Stimulated activated effector memory CD8-positive, alpha-beta T cell treated with anti-CD3 and anti-CD28 coated beads, Interleukin-12 subunit alpha, Interleukin-12 subunit beta, amount 100 ng/mL, for 72 hours (primary cell): ENCODE measurements around the gene ZBTB8A.

Experiments used
- ATAC-seq: fragments of 150-1000 bp; cut with Tn5 transposase; 2 replicates; pipeline ENCODE4 v1.10.0; 2021
- DNase-seq, 2 donors: peaks; one replicate each; pipeline ENCODE4 v3.0.0; 2021 to 2022; ENCODE audit warnings: low spot score in 2 of 2
- H3K27ac Mint-ChIP-seq: one replicate; pipeline ENCODE4 v1.8.0; 2022; ENCODE audit warnings: mild to moderate bottlenecking, mixed read lengths
- H3K36me3 Mint-ChIP-seq: one replicate; pipeline ENCODE4 v1.8.0; 2022; ENCODE audit warnings: mild to moderate bottlenecking, mixed read lengths
- H3K4me1 Mint-ChIP-seq: one replicate; pipeline ENCODE4 v1.8.0; 2022; ENCODE audit warnings: mixed read lengths
- H3K4me3 Mint-ChIP-seq: one replicate; pipeline ENCODE4 v1.8.0; 2022; ENCODE audit warnings: mild to moderate bottlenecking, mixed read lengths
- H3K9me3 Mint-ChIP-seq: one replicate; pipeline ENCODE4 v1.8.0; 2022; ENCODE audit warnings: mixed read lengths

Gene ZBTB8A

DNA sequence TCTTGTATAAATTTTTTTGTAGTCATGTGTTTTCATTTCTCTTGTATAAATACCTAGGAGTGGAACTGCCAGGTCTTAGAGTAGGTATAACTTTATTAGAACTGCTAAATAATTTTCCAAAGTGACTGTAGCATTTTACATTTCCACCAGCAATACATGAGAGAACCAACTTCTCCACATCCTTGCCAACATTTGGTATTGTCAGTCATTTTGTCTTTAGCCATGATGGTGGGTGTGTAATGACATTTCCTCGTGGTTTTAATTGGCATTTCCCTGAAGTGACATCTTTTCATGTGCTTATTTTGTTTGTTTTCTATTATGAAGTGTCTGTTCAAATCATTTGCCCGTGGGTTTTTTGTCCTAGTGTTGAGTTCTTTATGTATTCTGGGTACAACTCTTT, 29.7 kb downstream of the ZBTB8A start:
- no peak overlapping the region for H3K4me3 Mint-ChIP-seq
- no peak for ATAC-seq
- no peaks in the 10 kb centered on the region for H3K9me3 Mint-ChIP-seq
- H3K36me3 Mint-ChIP-seq = no peaks in the 10 kb centered on the region
- H3K27ac Mint-ChIP-seq = no peak overlapping the region
- DNase-seq = no peak
- no peaks in the 10 kb centered on the region for H3K4me1 Mint-ChIP-seq

DNA sequence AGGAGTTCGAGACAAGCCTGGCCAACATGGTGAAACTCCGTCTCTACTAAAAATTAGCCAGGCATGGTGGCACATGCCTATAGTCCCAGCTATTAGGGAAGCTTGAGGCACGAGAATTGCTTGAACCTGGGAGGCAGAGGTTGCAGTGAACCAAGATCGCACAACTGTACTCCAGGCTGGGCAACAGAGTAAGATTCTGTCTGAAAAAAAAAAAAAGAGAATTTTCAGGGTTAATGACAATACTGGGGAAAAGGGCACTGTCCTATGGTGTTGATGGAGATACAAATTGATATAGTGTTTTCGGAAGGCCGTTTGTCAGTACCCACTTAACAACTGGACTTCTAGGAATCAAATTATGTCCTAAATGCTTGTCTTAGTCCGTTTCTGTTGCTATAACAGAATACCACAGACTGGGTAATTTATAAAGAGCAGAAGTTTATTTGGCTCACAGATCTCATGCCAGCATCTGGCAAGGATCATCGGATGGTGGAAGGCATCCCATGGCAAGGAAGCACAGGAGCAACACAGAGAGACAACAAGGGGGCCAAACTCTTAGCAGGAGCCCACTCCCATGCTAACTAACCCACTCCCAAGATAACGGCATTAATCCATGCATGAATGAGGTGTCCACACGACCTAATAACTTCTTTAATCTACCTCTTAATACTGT, 41.3 kb downstream of the ZBTB8A start:
- DNase-seq = no peak
- ATAC-seq = no peak
- Mint-ChIP-seq H3K4me1 (no peaks in the 10 kb centered on the region), H3K4me3 (no peak overlapping the region), H3K27ac (no peak overlapping the region), H3K9me3 (no peaks in the 10 kb centered on the region), H3K36me3 (no peaks in the 10 kb centered on the region)

- ATAC-seq (no peak), DNase-seq (no peak)
- H3K4me1 Mint-ChIP-seq = no peaks in the 10 kb centered on the region
- H3K9me3 Mint-ChIP-seq = no peaks in the 10 kb centered on the region
- H3K27ac Mint-ChIP-seq = no peak overlapping the region
- no peak overlapping the region for H3K4me3 Mint-ChIP-seq
- H3K36me3 Mint-ChIP-seq = no peaks in the 10 kb centered on the region
Measured at GRCh38 chr1:32592943-32593342, 53.7 kb downstream of the ZBTB8A start.

- Mint-ChIP-seq H3K27ac (no peak overlapping the region), H3K36me3 (no peaks in the 10 kb centered on the region), H3K4me1 (no peaks in the 10 kb centered on the region), H3K4me3 (no peak overlapping the region), H3K9me3 (no peaks in the 10 kb centered on the region)
- ATAC-seq (no peak), DNase-seq (no peak)
Measured at GRCh38 chr1:32600034-32600433, 60.8 kb downstream of the ZBTB8A start.

GRCh38 chr1:32605711-32606424, 66.6 kb downstream of the ZBTB8A start:
- Mint-ChIP-seq H3K9me3 (no peaks in the 10 kb centered on the region), H3K36me3 (no peaks in the 10 kb centered on the region), H3K4me3 (no peak overlapping the region), H3K27ac (no peak overlapping the region), H3K4me1 (no peaks in the 10 kb centered on the region)
- ATAC-seq (no peak), DNase-seq (no peak)

- Mint-ChIP-seq H3K36me3 (no peaks in the 10 kb centered on the region), H3K27ac (no peak overlapping the region), H3K4me3 (no peak overlapping the region), H3K9me3 (no peaks in the 10 kb centered on the region), H3K4me1 (no peaks in the 10 kb centered on the region)
- DNase-seq (no peak), ATAC-seq (no peak)
Measured at GRCh38 chr1:32606565-32607371, 67.5 kb downstream of the ZBTB8A start.

DNA sequence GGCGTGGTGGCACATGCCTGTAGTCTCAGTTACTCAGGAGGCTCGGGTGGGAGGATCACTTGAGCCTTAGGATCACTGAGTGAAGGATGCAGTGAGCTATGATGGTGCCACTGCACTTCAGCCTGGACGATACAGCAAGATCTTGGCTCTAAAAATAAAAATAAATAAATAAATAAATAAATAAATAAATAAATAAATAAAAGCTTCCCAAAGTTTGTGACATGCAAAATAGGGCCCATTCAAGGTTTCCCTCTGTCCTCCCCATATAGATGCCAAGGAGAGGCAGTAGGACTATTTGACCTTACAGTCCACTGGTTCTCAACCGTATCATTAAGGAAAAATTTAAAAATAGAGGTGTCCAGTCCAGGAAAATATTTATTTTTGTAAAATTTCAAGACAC, 70.0 kb downstream of the ZBTB8A start:
- no peak overlapping the region for H3K27ac Mint-ChIP-seq
- H3K4me3 Mint-ChIP-seq = no peak overlapping the region
- H3K36me3 Mint-ChIP-seq = no peaks in the 10 kb centered on the region
- H3K9me3 Mint-ChIP-seq = no peaks in the 10 kb centered on the region
- no peak for ATAC-seq
- peaks cover 8% of the 10 kb centered on the region for H3K4me1 Mint-ChIP-seq
- no peak for DNase-seq

- H3K9me3 Mint-ChIP-seq = no peaks in the 10 kb centered on the region
- H3K4me3 Mint-ChIP-seq = peak overlapping the region; percentile 54
- ATAC-seq = no peak
- peaks cover 8% of the 10 kb centered on the region for H3K4me1 Mint-ChIP-seq
- no peak overlapping the region for H3K27ac Mint-ChIP-seq
- DNase-seq = no peak
- peaks cover 7% of the 10 kb centered on the region for H3K36me3 Mint-ChIP-seq
Measured at GRCh38 chr1:32611859-32612188, 72.6 kb downstream of the ZBTB8A start.

DNA sequence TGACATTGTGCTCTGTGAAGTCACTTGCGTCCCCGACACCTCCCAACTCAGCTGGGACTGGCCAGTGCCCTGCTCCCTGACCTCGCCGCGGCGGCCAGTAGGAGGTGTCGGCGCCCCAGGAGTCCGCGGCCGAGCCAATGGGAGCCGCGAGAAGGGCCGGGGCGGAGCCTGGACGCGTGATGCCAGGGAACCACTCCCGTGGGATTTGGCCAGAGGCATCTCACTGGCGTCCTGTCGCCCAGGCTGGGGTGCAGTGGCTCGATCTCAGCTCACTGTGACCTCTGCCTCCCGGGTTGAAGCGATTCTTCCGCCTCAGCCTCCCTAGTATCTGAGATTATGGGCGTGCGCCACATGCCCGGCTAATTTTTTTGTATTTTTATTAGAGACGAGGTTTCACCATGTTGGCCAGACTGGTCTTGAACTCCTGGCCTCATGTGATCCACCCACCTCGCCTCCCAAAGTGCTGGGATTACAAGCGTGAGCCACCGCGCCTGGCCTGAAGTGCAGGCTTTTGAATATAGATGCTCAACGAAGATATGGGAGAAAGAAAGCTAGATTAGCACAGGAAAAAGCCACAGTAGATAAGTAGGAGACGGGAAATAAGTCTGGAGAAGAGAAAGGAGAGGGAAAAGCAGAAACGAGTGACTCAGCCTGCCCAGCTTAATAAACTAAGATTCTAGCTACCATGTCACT, 73.1 kb downstream of the ZBTB8A start:
- peak; percentile 26 to 57 for DNase-seq
- Mint-ChIP-seq H3K27ac (no peak overlapping the region), H3K9me3 (no peaks in the 10 kb centered on the region), H3K4me3 (peak overlapping the region; percentile 54), H3K36me3 (peaks cover 7% of the 10 kb centered on the region), H3K4me1 (peaks cover 8% of the 10 kb centered on the region)
- peak; percentile 89 for ATAC-seq

DNA sequence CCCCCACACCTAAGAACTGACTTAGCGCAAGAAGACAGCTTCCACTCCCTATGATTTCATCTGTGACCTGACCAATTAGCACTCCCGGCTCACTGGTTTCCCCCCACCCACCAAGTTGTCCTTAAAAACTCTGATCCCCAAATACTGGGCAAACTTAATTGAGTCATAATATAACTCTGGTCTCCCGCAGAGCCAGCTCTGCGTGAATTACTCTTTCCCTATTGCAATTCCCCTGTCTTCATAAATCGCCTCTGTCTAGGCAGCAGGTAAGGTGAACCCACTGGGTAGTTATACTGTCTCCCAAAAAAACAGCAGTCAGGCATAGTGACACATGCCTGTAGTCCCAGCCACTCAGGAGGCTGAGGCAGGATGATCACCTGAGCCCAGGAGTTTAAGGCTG, 74.2 kb downstream of the ZBTB8A start:
- Mint-ChIP-seq H3K36me3 (peaks cover 7% of the 10 kb centered on the region), H3K27ac (peak overlapping the region; percentile 41), H3K9me3 (no peaks in the 10 kb centered on the region), H3K4me3 (no peak overlapping the region), H3K4me1 (peaks cover 8% of the 10 kb centered on the region)
- ATAC-seq (no peak), DNase-seq (no peak)

DNA sequence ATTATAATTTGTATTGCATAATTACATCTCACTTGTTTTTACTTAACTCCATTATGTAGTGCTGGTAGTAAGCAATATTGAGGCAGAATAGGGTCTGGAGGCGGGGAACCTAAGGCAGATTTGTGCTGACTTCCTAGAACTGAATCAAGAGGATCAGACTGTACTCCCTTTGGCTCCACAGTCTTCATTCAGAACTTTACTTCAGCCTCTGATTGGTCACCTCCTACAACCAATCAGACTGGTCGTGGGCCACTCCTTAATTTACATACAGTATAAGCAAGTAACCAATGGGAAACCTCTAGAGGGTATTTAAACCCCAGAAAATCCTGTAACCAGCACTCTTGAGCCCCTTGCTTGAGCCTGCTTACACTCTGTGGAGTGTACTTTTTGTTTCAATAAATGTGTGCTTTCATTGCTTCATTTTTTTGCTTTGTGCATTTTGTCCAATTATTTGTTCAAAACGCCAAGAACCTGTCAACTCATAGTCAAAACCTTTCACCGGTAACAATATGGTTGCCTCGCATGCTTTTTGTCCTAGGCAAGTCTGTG, 79.5 kb downstream of the ZBTB8A start:
- no peak overlapping the region for H3K27ac Mint-ChIP-seq
- H3K4me1 Mint-ChIP-seq = peaks cover 19% of the 10 kb centered on the region
- no peak overlapping the region for H3K4me3 Mint-ChIP-seq
- ATAC-seq (no peak), DNase-seq (no peak)
- peaks cover 44% of the 10 kb centered on the region for H3K36me3 Mint-ChIP-seq
- no peaks in the 10 kb centered on the region for H3K9me3 Mint-ChIP-seq

GRCh38 chr1:32619701-32620485, 80.7 kb downstream of the ZBTB8A start:
- Mint-ChIP-seq H3K4me1 (peaks cover 26% of the 10 kb centered on the region), H3K36me3 (peaks cover 51% of the 10 kb centered on the region), H3K9me3 (no peaks in the 10 kb centered on the region), H3K27ac (no peak overlapping the region), H3K4me3 (no peak overlapping the region)
- ATAC-seq (peak; percentile 79), DNase-seq (no peak)

GRCh38 chr1:32622205-32622604, 83.0 kb downstream of the ZBTB8A start:
- Mint-ChIP-seq H3K27ac (no peak overlapping the region), H3K4me3 (no peak overlapping the region), H3K4me1 (peaks cover 29% of the 10 kb centered on the region), H3K9me3 (no peaks in the 10 kb centered on the region), H3K36me3 (peaks cover 54% of the 10 kb centered on the region)
- ATAC-seq = no peak
- DNase-seq = no peak

DNA sequence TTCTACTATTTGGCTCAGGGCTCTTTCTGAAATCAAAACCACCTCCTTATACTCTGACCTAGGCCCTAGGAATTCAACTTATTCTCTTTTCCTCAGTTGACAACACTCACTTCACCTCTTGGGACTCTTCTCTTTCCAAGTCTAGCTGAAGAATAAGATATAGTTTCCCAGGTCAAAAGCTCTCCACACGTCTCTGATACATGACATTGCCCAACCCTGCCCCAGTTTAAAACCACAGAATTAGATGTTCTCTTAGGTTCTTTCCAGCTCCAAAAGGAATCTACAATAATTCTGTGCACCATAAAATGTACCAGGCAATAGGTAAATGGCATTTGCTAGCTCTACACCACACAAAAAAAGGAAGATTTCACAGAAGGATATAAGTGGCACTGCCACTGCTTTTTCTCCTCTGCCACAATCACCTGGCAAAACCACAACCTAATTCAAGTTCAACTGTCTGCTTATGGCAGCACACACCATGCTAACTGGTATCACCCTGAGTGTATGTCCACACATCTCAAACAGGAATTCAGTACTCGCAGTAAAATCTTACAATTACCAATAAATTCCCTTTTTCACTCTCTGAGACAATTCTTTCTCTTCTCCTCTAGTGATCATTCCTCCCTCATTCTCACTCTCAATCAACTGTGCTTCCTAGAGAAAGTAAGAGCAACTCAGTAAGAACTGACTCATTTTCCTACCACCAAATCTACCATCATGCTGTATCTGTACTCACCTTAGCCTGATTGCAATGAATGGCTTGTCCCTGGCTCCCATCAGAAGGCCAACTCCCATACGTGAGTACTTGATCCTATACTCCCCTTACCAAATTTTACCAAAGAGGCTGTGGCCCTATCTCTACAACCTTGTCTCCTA, 83.8 kb downstream of the ZBTB8A start:
- DNase-seq (no peak), ATAC-seq (peak; percentile 91)
- Mint-ChIP-seq H3K9me3 (no peaks in the 10 kb centered on the region), H3K4me1 (peaks cover 38% of the 10 kb centered on the region), H3K4me3 (peak overlapping the region; percentile 1), H3K36me3 (peaks cover 62% of the 10 kb centered on the region), H3K27ac (peak overlapping the region; percentile 20)
